Progenitor cell of endocrine pancreas (in vitro differentiated cells): ENCODE data around the gene ASB3. TPM values are rescaled to one million over a fixed set of nuclear protein-coding genes. Genes with fewer than 3 reads are reported as not detected.
"Not testable (repeated sequence)": the region's sequence is repeated elsewhere in the genome, so short reads cannot be mapped to it uniquely, and the experiment has no call there.

Experiments
- DNase-seq: peaks from one replicate; pipeline ENCODE4 v3.0.0; 2021; ENCODE audit warnings: low spot score; ENCODE audit not compliant: unreplicated experiment
- H3K27ac Mint-ChIP-seq: 2 replicates; pipeline ENCODE4 v1.8.0; 2021; ENCODE audit warnings: mild to moderate bottlenecking, moderate library complexity, mixed read lengths
- H3K27me3 Mint-ChIP-seq: 2 replicates; pipeline ENCODE4 v1.8.0; 2021; ENCODE audit warnings: mixed read lengths
- H3K36me3 Mint-ChIP-seq: 2 replicates; pipeline ENCODE4 v1.8.0; 2022; ENCODE audit warnings: mixed read lengths; ENCODE audit not compliant: insufficient read depth
- H3K4me1 Mint-ChIP-seq: 2 replicates; pipeline ENCODE4 v1.8.0; 2021; ENCODE audit warnings: low read depth, mixed read lengths
- H3K4me3 Mint-ChIP-seq: 2 replicates; pipeline ENCODE4 v1.8.0; 2021; ENCODE audit warnings: low read depth, mild to moderate bottlenecking, moderate library complexity, mixed read lengths
- H3K9me3 Mint-ChIP-seq: 2 replicates; pipeline ENCODE4 v1.8.0; 2021; ENCODE audit warnings: low read depth, mixed read lengths
- total RNA-seq: library from RNA; stranded (reverse); gene quantifications from 2 replicates; pipeline ENCODE4 v1.2.1, GENCODE V29; 2021
- TF ChIP-seq, protein P1 (sequence below): fragments of 200-600 bp; sonication (generic); IDR thresholded peaks from one replicate; pipeline ENCODE4 v1.5.0; 2021; ENCODE audit warnings: antibody characterized with exemption, mild to moderate bottlenecking; ENCODE audit not compliant: unreplicated experiment

Gene ASB3
- total RNA-seq, 1 donor from 2014 or later: 31.4 TPM

DNA sequence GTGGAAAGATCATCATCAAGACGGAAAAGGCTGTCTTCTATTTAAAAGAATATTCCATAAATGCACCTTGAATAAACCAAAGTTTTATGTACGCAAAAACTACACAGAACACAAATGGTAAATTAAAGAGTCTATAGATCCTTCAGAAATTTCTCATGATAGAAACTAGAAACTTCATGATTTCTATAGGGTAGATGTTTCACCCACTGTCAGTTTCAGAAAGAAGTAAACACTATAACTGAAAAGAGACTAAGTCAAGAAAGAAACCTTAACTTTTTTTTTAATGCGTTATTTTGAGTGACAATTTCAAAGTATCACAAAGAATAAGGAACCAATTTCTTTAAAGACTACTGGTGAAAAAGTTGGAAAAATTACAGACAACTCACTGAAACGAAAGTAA is 61.1 kb downstream of the ASB3 start:
- H3K27ac Mint-ChIP-seq: peak overlapping the region; percentile 67
- no peak overlapping the region for H3K4me3 Mint-ChIP-seq
- H3K36me3 Mint-ChIP-seq: peaks cover 29% of the 10 kb centered on the region
- DNase-seq: no peak
- no peaks in the 10 kb centered on the region for H3K27me3 Mint-ChIP-seq
- TF ChIP-seq, protein P1, sequence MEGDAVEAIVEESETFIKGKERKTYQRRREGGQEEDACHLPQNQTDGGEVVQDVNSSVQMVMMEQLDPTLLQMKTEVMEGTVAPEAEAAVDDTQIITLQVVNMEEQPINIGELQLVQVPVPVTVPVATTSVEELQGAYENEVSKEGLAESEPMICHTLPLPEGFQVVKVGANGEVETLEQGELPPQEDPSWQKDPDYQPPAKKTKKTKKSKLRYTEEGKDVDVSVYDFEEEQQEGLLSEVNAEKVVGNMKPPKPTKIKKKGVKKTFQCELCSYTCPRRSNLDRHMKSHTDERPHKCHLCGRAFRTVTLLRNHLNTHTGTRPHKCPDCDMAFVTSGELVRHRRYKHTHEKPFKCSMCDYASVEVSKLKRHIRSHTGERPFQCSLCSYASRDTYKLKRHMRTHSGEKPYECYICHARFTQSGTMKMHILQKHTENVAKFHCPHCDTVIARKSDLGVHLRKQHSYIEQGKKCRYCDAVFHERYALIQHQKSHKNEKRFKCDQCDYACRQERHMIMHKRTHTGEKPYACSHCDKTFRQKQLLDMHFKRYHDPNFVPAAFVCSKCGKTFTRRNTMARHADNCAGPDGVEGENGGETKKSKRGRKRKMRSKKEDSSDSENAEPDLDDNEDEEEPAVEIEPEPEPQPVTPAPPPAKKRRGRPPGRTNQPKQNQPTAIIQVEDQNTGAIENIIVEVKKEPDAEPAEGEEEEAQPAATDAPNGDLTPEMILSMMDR: no peak
- H3K9me3 Mint-ChIP-seq: peaks cover 7% of the 10 kb centered on the region
- H3K4me1 Mint-ChIP-seq: peaks cover 5% of the 10 kb centered on the region

DNA sequence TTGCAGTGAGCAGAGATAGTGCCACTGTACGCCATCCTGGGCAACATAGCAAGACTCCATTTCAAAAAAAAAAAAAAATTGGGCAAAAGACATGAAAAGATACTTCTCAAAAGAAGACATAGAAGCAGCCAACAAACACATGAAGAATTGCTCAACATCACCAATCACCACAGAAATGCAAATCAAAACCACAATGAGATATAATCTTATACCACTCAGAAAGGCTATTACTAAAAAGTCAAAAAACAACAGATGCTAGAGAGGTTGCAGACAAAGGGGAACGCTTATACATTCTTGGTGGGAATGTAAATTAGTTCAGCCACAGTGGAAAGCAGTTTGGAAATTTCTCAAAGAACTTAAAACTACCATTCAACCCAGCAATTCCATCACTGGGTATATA is 62.2 kb downstream of the ASB3 start:
- no peak for DNase-seq
- peaks cover 11% of the 10 kb centered on the region for H3K9me3 Mint-ChIP-seq
- H3K4me1 Mint-ChIP-seq: peaks cover 5% of the 10 kb centered on the region
- peaks cover 32% of the 10 kb centered on the region for H3K36me3 Mint-ChIP-seq
- H3K27me3 Mint-ChIP-seq: no peaks in the 10 kb centered on the region
- TF ChIP-seq, protein P1: no peak
- H3K27ac Mint-ChIP-seq: no peak overlapping the region
- no peak overlapping the region for H3K4me3 Mint-ChIP-seq

DNA sequence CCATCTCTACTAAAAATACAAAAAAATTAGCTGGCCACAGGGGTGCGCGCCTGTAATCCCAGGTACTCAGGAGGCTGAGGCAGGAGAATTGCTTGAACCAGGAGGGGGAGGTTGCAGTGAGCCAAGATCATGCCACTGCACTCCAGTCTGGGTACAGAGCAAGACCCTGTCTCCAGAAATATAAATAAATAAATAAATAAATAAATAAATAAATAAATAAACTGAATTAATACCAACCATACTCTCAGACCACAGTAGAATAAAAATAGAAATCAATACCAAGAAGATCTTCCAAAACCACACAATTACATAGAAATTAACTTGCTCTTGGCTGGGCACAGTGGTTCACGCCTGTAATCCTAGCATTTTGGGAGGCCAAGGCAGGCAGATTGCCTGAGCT is 65.8 kb downstream of the ASB3 start:
- H3K4me3 Mint-ChIP-seq, H3K4me1 Mint-ChIP-seq, H3K27me3 Mint-ChIP-seq, DNase-seq, H3K27ac Mint-ChIP-seq: not testable (repeated sequence)
- Mint-ChIP-seq H3K36me3 (peaks cover 39% of the 10 kb centered on the region), H3K9me3 (peaks cover 19% of the 10 kb centered on the region)

DNA sequence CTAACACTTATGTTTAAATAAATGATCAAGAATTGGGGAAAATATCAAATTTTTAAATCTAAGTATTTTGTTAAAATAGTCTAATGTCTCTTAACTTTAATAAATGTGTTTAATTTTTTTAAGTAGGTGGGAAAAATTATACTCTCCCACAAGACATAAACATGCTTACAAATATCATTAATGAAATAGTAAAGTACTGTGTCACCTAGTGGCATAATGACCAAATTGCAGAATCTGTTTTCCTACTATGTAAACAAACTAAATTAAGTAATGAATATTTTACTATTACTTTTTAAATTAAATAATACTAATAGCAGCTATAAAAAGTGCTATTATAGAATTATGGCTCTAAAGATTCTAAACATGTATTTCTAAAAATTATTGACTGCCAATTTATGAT is 71.2 kb downstream of the ASB3 start:
- Mint-ChIP-seq H3K4me3 (no peak overlapping the region), H3K27me3 (no peaks in the 10 kb centered on the region), H3K27ac (no peak overlapping the region), H3K9me3 (peaks cover 12% of the 10 kb centered on the region), H3K4me1 (no peaks in the 10 kb centered on the region), H3K36me3 (peaks cover 33% of the 10 kb centered on the region)
- DNase-seq: no peak
- TF ChIP-seq, protein P1: peak; percentile 56

DNA sequence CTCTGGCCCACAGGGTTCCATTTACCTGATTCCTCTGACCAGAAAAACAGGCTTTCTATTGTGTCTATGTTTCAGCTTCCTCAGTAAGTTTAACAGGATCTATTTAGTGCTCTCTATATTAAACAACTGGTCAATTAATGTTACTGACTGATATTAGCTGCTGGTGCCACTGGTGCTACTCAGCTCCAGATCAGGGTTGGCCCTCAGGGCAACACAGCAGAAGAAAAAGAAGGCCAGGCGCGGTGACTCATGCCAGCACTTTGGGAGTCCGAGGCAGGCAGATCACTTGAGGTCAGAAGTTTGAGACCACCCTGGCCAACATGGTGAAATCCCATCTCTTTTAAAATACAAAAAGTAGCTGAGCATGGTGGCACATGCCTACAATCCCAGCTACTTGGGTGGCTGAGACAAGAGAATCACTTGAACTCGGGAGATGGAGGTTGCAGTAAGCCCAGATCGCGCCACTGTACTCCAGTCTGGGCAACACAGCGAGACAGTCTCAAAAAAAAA is 75.4 kb downstream of the ASB3 start:
- Mint-ChIP-seq H3K36me3 (peaks cover 45% of the 10 kb centered on the region), H3K27ac (no peak overlapping the region), H3K4me3 (no peak overlapping the region), H3K9me3 (peaks cover 21% of the 10 kb centered on the region), H3K27me3 (no peaks in the 10 kb centered on the region), H3K4me1 (no peaks in the 10 kb centered on the region)
- DNase-seq: no peak
- TF ChIP-seq, protein P1: no peak

DNA sequence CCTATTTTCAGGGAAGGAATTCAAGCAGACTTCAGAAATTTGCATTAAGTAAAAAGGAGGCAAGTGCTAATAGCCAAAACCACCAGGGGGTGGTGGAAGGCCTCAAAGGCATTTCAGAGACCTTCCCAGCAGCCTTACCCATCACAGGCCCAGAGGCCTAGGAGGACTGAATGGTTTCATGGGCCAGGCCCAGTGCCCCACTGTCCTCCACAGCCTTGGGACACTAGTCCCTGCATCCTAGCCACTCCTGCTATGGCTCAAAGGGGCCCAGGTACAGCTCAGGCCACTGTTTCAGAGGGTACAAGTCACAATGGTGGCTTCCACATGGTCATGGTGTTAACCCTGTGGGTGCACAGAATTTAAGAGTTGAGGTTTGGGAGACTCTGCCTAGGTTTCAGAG is 77.8 kb downstream of the ASB3 start:
- no peaks in the 10 kb centered on the region for H3K4me1 Mint-ChIP-seq

More for the DNA sequence above, 77.8 kb downstream of the ASB3 start:
- Mint-ChIP-seq H3K27ac (no peak overlapping the region), H3K36me3 (peaks cover 43% of the 10 kb centered on the region), H3K4me3 (no peak overlapping the region), H3K9me3 (peaks cover 21% of the 10 kb centered on the region), H3K27me3 (no peaks in the 10 kb centered on the region)
- TF ChIP-seq, protein P1: no peak
- no peak for DNase-seq
